Activated CD4-positive, alpha-beta T cell treated with anti-CD3 and anti-CD28 coated beads for 36 hours (primary cell): ENCODE data around the gene ASB4. TPM values are rescaled to one million over a fixed set of nuclear protein-coding genes. Genes with fewer than 3 reads are reported as not detected.
A peak's percentile ranks its signal among the peaks of the same experiment; 100 is the strongest.

Source experiments
- ATAC-seq: fragments of 200-7000 bp; cut with Tn5 transposase; one replicate; pipeline ENCODE4 v1.10.0; 2021; ENCODE audit warnings: mild to moderate bottlenecking, moderate library complexity
- CTCF ChIA-PET: fragments of 350-600 bp; sonication (Branson Sonifier 250); formaldehyde crosslinking; loops from one replicate; lab custom pipeline; 2021; ENCODE audit warnings: antibody characterized with exemption; lab: Charles Lee
- POLR2A ChIA-PET: fragments of 350-600 bp; sonication (Branson Sonifier 250); formaldehyde crosslinking; loops from one replicate; lab custom pipeline; 2021; ENCODE audit warnings: antibody characterized with exemption, inconsistent platforms; lab: Charles Lee
- DNase-seq: peaks from one replicate; pipeline ENCODE4 v3.0.0-alpha.2; 2020
- H3K27ac Mint-ChIP-seq: one replicate; pipeline ENCODE4 v1.8.0; 2021; ENCODE audit warnings: mixed read lengths
- H3K27me3 Mint-ChIP-seq: one replicate; pipeline ENCODE4 v1.8.0; 2021; ENCODE audit warnings: mixed read lengths
- H3K36me3 Mint-ChIP-seq: one replicate; pipeline ENCODE4 v1.8.0; 2021; ENCODE audit warnings: low read depth, mixed read lengths
- H3K4me1 Mint-ChIP-seq: one replicate; pipeline ENCODE4 v1.8.0; 2021; ENCODE audit warnings: mixed read lengths
- H3K4me3 Mint-ChIP-seq: one replicate; pipeline ENCODE4 v1.8.0; 2021; ENCODE audit warnings: mild to moderate bottlenecking, moderate library complexity, mixed read lengths
- H3K9me3 Mint-ChIP-seq: one replicate; pipeline ENCODE4 v1.8.0; 2021; ENCODE audit warnings: low read depth, mixed read lengths
- intact Hi-C, 2 experiments: fragments of 100-400 bp; cut with DNase I in 1 of 2; cut with micrococcal nuclease in 1 of 2; formaldehyde crosslinking; loops; one replicate each; pipeline versions ENCODE4 v1.14.2 to v1.15.1; 2022 to 2024; cut with DNase I, micrococcal nuclease
- total RNA-seq, 2 experiments: library from RNA; stranded (reverse); gene quantifications; one replicate each; pipeline ENCODE4 v1.2.3, GENCODE V29; 2021

ASB4 gene
- total RNA-seq, 2 experiments from 2014 or later = not detected

DNA sequence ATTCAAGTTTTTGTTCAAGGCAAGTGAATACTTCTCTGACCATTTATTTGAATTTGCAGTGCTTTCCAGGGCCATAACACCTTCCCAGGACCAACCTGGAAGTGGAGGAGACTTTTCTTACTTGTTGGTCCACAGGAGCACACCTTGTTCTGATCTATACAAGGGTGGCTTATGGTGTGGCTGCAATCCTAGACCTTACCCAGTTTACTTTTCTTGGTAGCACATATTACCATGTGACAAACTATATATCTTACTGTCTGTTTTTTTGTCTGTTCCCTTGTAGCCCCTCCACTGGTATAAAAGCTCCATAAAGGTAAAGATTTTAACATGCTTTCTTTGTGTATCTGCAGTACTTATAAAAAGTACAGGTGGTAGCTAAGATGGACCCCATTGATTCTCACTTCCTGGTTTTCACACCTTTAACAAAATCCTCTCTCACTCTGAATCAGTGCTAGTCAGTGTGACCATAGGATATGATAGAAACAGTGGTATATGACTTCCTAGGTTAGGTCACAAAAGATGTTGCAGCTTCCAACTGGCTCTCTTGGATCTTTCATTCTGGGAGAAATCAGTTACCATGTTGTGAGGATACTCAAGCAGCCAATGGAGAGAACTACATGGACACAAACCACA, 5.6 kb upstream of the ASB4 start:
- Mint-ChIP-seq H3K27ac (no peak overlapping the region), H3K36me3 (no peaks in the 10 kb centered on the region), H3K27me3 (peaks cover 8% of the 10 kb centered on the region), H3K4me3 (no peak overlapping the region), H3K9me3 (no peaks in the 10 kb centered on the region), H3K4me1 (no peaks in the 10 kb centered on the region)
- DNase-seq = no peak
- intact Hi-C loops = loop anchor here (5.0 to 10.0 kb wide), 4 partner anchors 225 to 825 kb away; partner anchors contain the start of gene SGCE (in 1 of the 2)
- ChIA-PET POLR2A (no interaction called here), CTCF (interaction anchor here (0.9 to 7.6 kb wide), 3 partner anchors 9 to 207 kb away, joined by 3 to 85 read pairs (median 4); partner anchors contain the start of gene ASB4)
- ATAC-seq = no peak

DNA sequence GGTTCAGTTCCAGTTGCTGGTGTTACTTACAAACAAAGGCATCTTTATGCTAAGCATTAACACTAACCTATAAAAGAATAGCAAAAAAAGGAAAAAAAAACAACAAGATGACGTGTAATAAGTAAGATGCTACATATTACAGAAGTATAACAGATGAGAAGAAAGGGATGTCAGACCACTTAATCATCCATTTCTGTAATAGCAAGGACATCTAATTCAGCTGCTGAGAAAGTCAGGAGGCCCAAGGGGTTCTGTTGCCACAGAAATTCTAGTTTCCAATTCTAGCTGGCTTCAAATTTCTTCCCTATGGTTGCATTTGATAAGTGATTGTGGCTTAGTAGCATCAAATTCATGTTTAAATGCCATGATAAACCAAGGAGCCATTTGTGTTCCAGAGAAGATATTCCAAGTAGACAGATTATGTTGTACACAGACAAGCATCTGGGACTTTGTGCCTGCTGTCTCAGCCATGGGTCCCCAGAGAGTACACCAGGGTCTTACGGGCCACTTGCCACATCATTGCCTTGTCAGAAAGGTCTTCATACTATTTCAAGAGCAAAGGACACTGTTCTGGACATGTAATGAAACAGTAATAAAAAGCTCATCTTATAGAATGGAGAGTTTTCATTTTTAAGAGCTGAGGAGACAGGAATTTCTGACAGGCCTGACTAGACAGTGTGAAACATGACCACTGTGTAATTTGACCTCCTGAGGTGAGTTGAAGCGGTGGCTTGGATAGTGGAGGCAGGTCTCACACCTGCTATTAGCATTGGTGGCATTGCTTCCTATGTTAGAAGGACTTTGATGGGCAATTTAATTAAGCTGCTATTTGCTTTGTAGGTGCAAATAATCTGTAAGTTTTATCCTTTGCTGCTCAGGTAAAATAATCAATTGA, 4.2 kb upstream of the ASB4 start:
- no peaks in the 10 kb centered on the region for H3K9me3 Mint-ChIP-seq
- ATAC-seq = no peak
- no peaks in the 10 kb centered on the region for H3K4me1 Mint-ChIP-seq
- intact Hi-C loops = no loop called here
- H3K27me3 Mint-ChIP-seq = peaks cover 10% of the 10 kb centered on the region
- no peak overlapping the region for H3K27ac Mint-ChIP-seq
- POLR2A ChIA-PET = no interaction called here
- H3K36me3 Mint-ChIP-seq = no peaks in the 10 kb centered on the region
- H3K4me3 Mint-ChIP-seq = no peak overlapping the region
- CTCF ChIA-PET = no interaction called here
- DNase-seq = no peak

DNA sequence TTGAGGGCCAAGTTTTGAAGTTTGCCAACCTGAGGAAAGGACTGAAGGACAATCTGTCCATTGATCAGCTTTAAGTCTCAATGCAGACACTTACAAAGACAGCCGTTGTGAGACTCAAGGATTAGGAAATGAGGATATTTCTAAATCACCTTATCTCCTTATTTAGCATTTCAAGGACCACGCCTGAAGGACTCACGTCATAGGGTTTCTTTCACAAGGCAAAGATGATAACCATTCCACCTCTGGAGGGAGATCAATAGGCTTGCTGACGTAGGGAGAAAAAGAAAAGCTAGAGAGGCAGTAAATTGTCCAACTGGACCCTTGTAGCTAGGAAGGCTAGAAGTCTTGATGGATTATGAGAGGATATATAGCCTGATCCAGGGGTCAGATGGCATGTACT, 3.3 kb upstream of the ASB4 start:
- no peak overlapping the region for H3K27ac Mint-ChIP-seq
- DNase-seq = no peak
- no peak overlapping the region for H3K4me3 Mint-ChIP-seq
- no peak for ATAC-seq
- peaks cover 10% of the 10 kb centered on the region for H3K27me3 Mint-ChIP-seq
- H3K4me1 Mint-ChIP-seq = no peaks in the 10 kb centered on the region
- H3K9me3 Mint-ChIP-seq = no peaks in the 10 kb centered on the region
- ChIA-PET POLR2A (no interaction called here), CTCF (no interaction called here)
- no peaks in the 10 kb centered on the region for H3K36me3 Mint-ChIP-seq
- intact Hi-C loops = no loop called here

DNA sequence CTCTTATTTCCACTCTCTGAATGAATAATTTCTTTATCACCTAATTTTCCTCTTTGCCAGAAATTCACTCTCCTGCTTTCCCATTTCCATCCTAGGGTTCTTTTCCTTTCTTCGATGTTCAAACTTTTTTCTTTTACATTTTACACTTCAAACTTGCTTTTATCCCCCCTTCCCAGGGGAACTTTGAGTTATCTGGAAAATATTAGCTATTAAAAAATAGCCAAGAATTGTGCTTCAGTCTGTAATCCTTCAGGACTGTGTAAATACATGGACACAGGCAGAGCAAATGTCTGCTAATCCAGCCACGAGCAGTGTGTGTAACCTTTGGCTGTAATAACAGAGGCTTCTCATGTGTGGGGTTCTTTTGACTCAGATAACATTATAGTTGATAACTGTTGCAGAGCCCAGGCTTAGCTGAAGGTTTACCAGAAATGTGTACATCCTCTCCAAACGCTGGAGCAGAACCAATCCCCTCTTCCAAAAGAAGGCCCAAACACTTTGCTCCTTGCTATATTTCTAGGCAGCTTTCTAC, 4.6 kb downstream of the ASB4 start:
- DNase-seq = no peak
- no peak for ATAC-seq
- no peaks in the 10 kb centered on the region for H3K36me3 Mint-ChIP-seq
- ChIA-PET CTCF (interaction anchor here (1.0 to 9.6 kb wide), 4 partner anchors 13 to 1041 kb away, joined by 3 to 85 read pairs (median 3); no protein-coding TSS in a partner anchor), POLR2A (no interaction called here)
- intact Hi-C loops = no loop called here
- H3K9me3 Mint-ChIP-seq = no peaks in the 10 kb centered on the region
- H3K27me3 Mint-ChIP-seq = peaks cover 1% of the 10 kb centered on the region
- H3K4me1 Mint-ChIP-seq = no peaks in the 10 kb centered on the region
- H3K4me3 Mint-ChIP-seq = no peak overlapping the region
- no peak overlapping the region for H3K27ac Mint-ChIP-seq

DNA sequence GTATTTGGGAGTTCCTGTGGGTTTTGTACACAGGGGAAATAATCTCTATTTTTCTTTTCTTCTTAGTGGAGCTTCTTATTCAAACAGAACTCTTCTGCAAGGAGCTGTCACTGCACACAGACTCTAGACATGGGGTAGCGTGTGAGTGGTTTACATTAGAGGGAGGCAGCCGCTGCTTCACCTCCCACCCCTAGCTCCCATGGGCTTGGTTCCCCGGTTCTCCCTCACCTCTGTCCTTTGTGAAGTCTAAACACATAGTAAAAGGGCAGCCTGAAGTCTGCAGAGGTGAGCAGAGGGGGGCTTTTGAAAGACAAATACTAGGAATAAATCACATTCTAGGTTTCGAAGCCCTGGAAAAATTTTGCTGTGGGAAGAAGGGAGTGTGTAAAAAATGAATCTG, 5.5 kb downstream of the ASB4 start:
- POLR2A ChIA-PET = no interaction called here
- DNase-seq (no peak), ATAC-seq (no peak)
- Mint-ChIP-seq H3K36me3 (no peaks in the 10 kb centered on the region), H3K4me3 (no peak overlapping the region), H3K27ac (no peak overlapping the region), H3K27me3 (peaks cover under 1% of the 10 kb centered on the region), H3K9me3 (no peaks in the 10 kb centered on the region), H3K4me1 (no peaks in the 10 kb centered on the region)
- CTCF ChIA-PET = interaction anchor here (1.5 to 9.6 kb wide), 3 partner anchors 14 to 1042 kb away, joined by 3 to 85 read pairs (median 7); no protein-coding TSS in a partner anchor
- intact Hi-C loops = no loop called here

DNA sequence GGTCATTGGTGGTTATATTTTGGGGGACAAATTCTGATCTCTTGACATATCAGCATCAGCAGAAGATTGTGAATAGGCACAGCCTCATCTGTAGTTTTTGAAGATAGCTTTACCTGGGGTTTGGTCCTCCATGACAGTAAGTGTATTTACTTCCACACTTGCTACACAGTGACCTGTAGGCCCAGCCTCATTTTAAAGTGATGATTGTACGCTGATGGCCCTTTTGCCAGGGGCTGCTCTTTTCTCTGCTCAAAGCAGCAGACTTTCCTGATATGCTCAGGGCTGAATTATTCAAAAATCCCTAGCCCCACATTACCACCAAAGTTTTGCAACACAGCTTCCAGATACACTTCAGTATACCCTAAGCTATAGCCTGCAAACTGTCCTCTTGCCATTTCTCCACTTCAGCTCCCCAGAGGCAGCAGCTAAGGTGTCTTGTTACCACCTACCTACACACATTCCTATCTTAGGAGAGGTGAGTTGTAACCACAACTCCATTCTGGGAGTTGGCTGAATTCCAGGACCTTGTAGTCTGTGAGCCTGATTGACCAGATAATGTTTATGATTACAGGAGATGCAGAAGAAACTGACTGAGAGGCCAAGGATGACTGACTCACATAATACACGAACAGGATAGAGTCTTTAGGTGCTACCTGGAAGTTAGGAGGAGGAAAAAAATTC, 6.0 kb downstream of the ASB4 start:
- Mint-ChIP-seq H3K9me3 (no peaks in the 10 kb centered on the region), H3K4me1 (no peaks in the 10 kb centered on the region), H3K27me3 (no peaks in the 10 kb centered on the region), H3K27ac (no peak overlapping the region), H3K36me3 (no peaks in the 10 kb centered on the region), H3K4me3 (no peak overlapping the region)
- ChIA-PET CTCF (interaction anchor here (2.6 to 9.6 kb wide), 2 partner anchors 15 to 20 kb away, joined by 7 to 85 read pairs; no protein-coding TSS in a partner anchor), POLR2A (no interaction called here)
- DNase-seq (no peak), ATAC-seq (no peak)
- intact Hi-C loops = no loop called here

DNA sequence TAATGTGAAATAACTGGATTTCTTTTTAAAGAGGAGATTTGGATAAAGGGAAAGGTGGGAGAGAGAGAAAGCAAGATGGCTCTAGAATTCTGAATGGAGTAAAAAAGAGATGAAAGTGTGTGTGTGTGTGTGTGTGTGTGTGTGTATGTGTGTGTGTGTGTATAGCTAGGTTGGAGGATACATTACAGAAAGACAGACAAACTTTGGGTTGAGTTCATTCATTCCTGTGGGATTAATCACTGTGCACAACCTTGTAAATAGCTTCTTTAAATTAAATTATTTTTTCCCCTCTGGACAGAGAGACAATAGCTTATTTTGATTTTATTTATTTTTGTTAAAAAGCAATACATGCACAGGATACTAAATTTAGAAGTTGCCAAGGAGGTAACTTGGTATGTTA, 7.5 kb downstream of the ASB4 start:
- CTCF ChIA-PET = interaction anchor here (1.5 to 9.6 kb wide), 3 partner anchors 8 to 18 kb away, joined by 6 to 85 read pairs (median 7); no protein-coding TSS in a partner anchor

DNA sequence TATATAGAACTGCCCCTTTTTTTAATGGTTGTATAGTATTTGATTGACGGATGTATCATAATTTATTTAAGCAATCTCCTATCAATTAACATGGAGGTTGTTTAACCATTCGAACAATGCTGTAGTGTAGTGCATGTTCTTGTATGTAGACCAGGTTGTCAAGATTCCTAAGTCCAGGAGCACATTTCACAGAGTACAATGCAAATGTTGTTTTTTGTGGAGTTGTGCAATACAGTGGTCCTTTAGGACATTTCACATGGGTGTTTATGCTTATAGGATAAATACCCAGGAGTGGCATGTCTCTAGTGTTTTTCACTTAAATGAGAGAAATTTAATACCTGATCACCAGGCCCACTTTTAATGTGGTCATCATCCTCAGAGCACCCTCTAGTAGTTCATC, 8.1 kb downstream of the ASB4 start:
- H3K4me3 Mint-ChIP-seq = no peak overlapping the region
- CTCF ChIA-PET = interaction anchor here (1.5 to 9.6 kb wide), 3 partner anchors 7 to 17 kb away, joined by 3 to 85 read pairs (median 6); no protein-coding TSS in a partner anchor
- POLR2A ChIA-PET = no interaction called here
- H3K4me1 Mint-ChIP-seq = no peaks in the 10 kb centered on the region
- H3K36me3 Mint-ChIP-seq = no peaks in the 10 kb centered on the region
- H3K9me3 Mint-ChIP-seq = no peaks in the 10 kb centered on the region
- H3K27ac Mint-ChIP-seq = no peak overlapping the region
- no peaks in the 10 kb centered on the region for H3K27me3 Mint-ChIP-seq
- ATAC-seq (no peak), DNase-seq (no peak)
- intact Hi-C loops = no loop called here

More for the DNA sequence above, 7.5 kb downstream of the ASB4 start:
- Mint-ChIP-seq H3K4me3 (no peak overlapping the region), H3K36me3 (no peaks in the 10 kb centered on the region), H3K4me1 (no peaks in the 10 kb centered on the region), H3K27ac (no peak overlapping the region), H3K9me3 (no peaks in the 10 kb centered on the region), H3K27me3 (no peaks in the 10 kb centered on the region)
- no peak for DNase-seq
- intact Hi-C loops = no loop called here
- POLR2A ChIA-PET = no interaction called here
- no peak for ATAC-seq

DNA sequence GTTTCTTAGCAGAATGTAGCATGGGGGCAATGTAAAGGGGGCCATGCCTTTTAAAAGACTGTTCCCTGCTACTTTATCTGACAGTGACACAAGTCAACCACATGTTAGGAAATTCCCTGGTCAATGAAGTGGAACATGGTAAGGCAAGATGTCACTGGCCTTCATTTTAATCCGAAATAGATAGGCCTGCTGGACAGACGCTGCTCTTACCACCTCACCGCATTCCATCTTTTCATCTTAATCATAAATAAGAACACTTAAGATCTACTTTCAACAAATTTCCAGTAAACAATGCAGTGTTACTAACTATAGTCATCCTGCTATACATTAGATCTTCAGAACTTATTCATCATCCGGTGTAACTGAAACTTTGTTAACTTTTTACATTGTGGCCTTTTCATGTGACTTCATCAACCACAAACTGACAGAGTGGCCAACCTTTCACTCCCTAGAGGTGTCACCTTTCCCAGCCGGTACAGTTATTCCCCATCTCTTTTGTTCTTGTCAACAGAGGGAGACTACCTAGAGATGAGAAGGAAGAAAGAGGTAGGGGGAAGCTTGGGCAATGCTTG, 15.6 kb downstream of the ASB4 start:
- ATAC-seq = peak; percentile 92
- ChIA-PET POLR2A (no interaction called here), CTCF (interaction anchor here (1.1 to 2.6 kb wide), 4 partner anchors 8 to 844 kb away, joined by 3 to 13 read pairs (median 5); no protein-coding TSS in a partner anchor)
- Mint-ChIP-seq H3K27ac (peak overlapping the region; percentile 66), H3K4me3 (no peak overlapping the region), H3K27me3 (peaks cover 15% of the 10 kb centered on the region), H3K4me1 (peaks cover 24% of the 10 kb centered on the region), H3K36me3 (no peaks in the 10 kb centered on the region), H3K9me3 (no peaks in the 10 kb centered on the region)
- peak; percentile 46 for DNase-seq
- intact Hi-C loops = loop anchor here in 1 of 2 experiments (10.0 kb wide), 1 partner anchor 823 kb away; the partner anchor contains the start of gene SLC25A13

DNA sequence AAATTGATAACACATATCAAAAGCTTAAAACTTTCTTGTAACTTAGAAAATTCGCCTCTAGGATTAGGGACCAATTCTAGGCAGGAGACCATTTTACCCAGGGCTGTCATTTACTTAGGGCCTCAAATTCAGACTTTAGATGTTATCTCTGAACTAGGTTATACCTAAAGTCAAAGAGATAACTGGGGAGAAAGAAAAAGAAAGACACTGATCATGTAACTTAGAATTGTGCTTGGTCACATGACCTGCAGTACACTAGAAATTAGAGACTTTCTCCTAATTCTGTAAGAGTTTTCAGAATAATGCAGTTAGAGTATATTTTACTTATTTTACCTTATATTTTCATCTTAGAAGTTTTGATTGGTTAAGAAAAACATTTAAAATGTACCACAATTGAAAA, 16.7 kb downstream of the ASB4 start:
- Mint-ChIP-seq H3K4me1 (peaks cover 24% of the 10 kb centered on the region), H3K36me3 (no peaks in the 10 kb centered on the region), H3K27me3 (peaks cover 15% of the 10 kb centered on the region), H3K4me3 (no peak overlapping the region), H3K27ac (no peak overlapping the region), H3K9me3 (no peaks in the 10 kb centered on the region)
- DNase-seq = no peak
- ATAC-seq = no peak
- CTCF ChIA-PET = interaction anchor here (1.2 kb wide), 1 partner anchor 10 kb away, joined by 5 read pairs; no protein-coding TSS in a partner anchor
- intact Hi-C loops = loop anchor here in 1 of 2 experiments (2.0 to 10.0 kb wide), 2 partner anchors 68 to 822 kb away; partner anchors contain the start of genes PON2 and SLC25A13
- POLR2A ChIA-PET = no interaction called here
